Endometrial microvascular endothelial cells (primary cell): ENCODE results near the gene NUFIP1. TPM values are rescaled to one million over a fixed set of nuclear protein-coding genes. Genes with fewer than 3 reads are reported as not detected.
"Not testable (repeated sequence)": the region's sequence is repeated elsewhere in the genome, so short reads cannot be mapped to it uniquely, and the experiment has no call there.

Source experiments
- in situ Hi-C: cut with HindIII; loops from 2 replicates; pipeline ENCODE4 v1.10.0; 2017; ENCODE audit warnings: low sequenced_read_pairs, low pct_unique_long_range_greater_than_20kb; ENCODE audit errors: inconsistent ontology term
- total RNA-seq: library from RNA; depleted of rRNA; stranded (reverse); fragments of >200 nt; gene quantifications from one replicate; pipeline ENCODE4 v1.2.3, GENCODE V29; 2015; ENCODE audit errors: inconsistent ontology term

Gene NUFIP1
- total RNA-seq, 1 donor from 2014 or later: 3.4 TPM

DNA sequence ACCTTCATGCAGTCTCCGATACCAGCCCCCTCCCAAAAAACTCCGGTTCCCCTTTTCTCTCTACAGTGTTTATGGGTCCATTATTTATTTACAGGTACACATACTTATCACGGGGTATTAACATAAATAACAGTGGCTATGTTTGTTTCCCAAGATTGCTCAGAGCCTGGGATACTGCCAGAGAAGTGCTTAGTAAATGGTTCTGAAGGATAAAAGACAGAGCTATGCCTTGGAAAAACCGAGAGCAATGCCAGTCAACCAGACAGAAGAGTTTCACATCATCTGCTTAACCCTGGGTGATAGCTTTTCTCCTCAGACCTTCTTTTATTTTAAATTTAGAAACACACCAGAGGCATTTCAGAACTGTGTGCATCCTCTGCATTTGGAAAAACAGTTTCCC is 61.3 kb downstream of the NUFIP1 start:
- in situ Hi-C loops: no loop called here

DNA sequence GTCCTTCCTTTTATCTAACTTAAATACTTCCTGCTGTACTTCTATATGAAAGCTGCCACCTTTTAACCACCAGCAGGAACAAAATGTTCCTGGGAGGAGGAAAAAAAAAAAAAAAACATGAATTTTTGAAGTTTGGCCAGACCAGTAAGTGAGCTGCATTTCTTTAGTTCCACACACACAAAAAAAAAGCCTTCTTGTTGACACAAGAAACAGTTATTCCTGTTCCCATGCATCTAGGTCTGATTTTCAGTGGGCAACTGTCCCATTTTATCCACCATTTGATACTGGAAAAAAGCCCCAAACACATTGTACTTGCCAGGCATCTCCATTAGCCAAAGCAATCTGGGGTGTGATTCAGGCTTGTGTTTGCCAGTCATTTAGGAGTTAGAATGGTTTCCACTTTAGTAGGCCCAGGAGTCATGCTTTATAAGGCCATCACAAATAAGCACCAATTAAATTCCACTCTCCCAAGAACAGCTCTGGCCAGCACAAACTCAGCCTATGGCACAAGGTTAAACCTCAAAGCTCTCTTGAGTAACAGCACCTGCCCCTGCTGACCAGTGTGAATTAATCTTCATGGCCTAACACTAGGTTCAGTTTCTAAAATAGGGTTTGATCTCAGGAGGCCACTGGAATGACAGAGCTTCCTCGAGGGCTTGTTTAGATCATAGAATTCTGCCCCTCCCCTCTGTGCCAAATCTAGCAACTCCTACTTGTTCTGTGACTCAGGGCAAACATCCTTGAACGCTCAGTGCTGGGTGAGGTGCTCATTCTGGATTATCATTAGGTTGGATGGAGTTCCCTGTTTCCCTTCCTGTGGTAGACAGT is 67.1 kb downstream of the NUFIP1 start:
- in situ Hi-C loops: no loop called here

DNA sequence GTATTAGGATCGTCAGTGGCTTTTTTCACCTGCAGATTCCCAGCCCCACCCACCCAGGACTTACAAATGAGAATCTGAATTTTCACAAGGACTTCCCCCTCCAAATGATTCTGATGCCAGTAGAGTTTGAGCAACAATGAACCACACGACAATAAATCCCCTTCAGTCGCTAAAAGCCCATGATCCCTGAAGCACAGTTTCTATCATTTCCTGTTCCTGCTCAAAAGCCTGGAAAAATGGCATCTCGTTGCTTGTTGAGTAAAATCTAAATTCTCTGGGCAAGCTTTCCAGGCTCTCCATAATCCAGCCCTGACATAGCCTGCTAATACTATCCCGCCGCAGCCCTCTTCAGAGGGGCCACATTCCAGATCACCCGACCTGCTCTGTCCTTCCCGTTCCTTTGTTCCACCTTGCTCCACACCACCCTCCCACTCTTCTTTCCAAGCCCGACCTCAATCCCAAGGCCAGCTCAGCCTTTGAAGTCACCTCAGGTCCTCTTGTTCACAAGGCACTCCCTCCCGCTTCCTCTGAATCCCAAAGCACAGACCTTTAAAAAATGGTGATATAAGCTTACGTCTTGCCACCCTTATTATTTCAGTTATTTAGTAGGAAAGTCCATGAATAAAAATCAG is 67.9 kb downstream of the NUFIP1 start:
- in situ Hi-C loops: no loop called here

DNA sequence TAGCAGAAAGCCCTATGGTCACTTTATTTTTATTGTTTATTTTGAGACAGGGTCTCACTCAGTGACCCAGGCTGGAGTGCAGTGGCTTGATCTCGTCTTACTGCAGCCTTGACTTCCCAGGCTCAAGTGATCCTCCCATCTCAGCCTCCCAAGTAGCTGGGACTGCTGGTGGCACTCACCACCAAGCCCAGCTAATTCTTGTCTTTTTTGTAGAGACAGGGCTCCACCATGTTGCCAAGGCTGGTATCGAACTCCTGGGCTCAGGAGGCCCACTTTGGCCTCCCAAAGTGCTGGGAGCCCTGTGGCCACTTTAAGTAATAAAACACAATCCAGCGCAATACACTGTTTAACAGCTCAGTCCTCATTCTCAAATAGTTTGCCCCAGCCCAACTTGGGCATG is 69.3 kb downstream of the NUFIP1 start:
- in situ Hi-C loops: no loop called here

DNA sequence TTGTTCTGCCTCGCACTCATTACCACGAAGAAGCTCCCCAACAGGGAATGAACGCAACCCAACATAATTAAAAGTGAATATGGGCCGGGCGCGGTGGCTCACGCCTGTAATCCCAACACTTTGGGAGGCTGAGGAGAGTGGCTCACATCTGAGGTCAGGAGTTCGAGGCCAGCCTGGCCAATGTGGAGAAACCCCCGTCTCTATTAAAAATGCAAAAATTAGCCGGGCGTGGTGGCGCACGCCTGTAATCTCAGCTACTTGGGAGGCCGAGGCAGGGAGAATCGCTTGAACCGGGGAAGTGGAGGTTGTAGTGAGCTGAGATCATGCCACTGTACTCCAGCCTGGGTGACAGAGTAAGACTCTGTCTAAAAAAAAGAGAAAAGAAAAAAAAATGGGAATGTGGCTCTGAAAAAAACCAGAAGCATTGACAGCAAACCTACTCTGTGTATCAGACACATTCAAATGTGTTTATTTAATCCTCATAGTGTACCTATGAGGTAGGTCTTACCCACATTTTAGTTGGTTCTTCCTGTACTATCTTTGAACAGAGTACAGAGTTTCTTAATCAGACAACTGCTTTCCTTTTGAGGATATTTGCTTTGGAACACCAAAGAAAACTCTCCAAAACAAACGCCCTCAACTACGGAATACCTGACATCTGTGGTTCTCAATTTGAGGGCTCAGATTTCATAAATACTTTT is 70.0 kb downstream of the NUFIP1 start:
- in situ Hi-C loops: no loop called here

DNA sequence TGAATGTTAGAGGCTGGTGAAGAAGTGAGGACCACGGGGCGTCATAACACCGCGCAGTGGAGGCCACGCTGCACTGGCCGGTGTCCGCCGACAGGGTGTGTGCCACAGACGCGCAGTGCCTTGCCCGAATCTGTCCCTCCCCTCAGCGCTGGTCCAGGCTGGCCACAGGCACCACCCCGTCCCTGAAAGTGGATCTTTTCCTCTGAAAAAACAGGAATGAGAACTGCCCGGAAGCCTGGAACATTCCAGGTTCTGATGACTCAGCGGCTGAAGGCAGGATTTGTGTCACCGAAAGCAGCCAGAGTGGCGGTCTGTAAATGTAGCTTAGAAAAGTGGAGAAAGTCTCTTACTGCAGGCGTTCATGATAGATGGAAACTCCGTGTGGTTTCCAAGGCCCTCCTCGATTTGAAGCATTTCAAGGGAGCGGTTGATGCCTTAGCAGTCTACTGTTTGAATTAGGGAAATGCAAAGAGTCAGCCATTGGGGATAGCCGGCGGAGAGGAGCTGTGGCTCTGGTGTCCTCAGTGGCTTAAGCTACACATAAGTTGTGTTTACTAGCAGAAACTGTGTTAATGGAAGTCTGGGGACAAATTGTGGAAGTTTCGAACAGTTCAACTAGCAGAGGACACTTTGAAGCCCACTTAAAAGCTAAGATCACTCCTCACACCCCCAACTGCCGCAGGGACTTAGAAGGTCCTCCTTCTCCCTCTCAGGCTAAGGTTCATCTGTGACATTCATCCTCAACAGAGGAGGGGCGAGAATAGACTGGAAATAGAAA is 70.8 kb downstream of the NUFIP1 start:
- in situ Hi-C loops: no loop called here

DNA sequence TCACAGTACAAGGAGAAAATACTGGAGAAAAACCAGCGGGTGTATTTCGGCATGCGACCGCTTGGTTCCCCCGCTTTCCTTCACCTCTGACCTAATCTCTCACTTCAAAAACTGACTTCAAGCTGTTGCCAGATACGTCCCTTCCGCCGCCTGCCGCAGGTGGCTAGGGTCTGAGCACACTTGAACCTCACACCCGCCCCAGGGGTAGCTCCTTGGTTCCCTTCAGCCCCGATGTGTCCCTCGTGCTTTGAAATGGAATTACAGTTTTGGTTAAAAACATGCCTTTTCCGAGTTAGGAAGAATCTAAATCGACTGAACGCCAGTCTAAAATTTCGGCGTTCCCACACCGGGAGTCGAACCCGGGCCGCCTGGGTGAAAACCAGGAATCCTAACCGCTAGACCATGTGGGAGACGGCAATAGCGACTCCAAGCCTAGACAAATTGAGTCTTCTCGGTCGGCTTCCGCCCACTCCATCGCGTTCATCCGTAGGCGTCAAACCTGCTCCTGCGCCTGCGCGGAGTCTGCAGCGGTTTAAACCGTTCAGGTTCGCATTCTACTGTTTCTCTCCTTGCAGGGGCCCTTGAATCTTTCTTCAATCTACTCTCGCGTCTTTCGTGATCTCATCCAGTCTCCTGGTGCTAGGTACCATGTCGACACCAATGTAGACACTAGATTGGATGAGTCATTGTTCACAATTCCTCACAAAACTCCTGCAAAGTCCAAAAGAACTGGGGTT is 71.5 kb downstream of the NUFIP1 start:
- in situ Hi-C loops: no loop called here

DNA sequence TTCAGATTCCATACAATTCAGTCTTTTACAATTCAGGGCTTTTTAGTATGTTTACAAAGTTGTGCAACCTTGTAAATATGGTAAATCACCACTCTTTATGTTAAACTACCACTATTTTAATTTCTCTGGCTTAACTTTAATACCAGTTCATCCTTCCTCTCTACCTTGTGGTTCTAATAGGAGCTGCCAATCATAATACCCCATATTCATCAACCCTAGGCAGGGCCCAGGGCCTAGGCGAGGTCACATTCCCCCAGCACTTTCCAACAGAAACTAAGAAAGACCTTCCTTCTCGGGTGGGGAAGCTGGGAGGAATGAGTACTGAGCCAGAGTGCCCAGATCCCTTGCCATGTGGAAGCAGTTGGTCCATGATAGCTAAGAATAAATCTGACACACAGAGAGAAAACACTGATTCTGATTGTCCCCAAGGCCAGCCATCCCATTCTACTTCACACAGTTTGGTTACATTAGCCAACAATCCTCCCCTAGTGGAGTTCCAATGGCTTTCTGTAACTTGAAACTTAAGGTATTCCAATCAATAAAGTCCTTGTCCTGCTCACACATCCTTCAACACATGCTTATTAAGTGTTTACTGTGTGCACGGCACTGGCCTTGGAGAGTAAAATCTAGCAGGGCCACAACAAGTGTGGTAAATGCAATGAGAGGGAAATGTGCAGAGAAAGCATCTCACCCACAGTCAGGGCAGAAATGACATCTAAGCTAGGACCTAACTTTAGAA is 76.8 kb downstream of the NUFIP1 start:
- in situ Hi-C loops: no loop called here

DNA sequence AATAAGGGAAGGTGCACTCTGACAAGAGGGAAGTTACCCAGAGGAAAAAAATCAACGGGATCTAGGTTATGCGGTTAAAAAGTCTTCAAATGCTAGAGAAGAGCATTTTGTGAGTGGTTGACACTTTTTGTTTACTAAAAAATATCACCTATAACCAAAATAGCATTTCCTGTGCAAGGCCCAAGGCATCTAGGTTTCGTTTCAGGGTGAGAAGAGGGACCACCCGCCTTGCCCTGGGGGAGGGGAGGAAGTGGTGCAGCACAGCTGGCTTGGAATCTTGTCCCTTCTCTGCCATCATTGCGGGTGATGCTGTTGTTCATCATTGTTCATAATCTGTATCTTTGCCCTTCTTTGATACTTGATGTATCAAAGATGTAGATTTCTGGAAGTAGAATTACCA is 80.6 kb downstream of the NUFIP1 start:
- in situ Hi-C loops: no loop called here

DNA sequence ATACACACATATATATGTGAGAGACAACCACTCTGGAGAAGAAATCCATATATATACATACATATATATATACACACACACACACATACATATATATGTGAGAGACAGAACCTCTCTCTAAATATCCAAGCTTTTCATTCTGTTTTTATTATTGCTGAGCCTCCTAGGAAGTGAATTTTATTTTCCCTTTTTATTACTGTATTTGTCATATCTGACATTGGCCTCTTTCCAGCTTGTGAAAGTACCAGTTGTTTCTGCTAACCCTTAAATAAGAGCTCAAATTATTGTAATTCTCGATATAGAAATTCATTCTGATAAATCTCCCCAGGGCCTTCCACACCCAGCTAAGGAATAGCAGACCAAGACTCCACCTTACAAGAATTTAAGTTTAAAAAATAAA is 81.0 kb downstream of the NUFIP1 start:
- in situ Hi-C loops: no loop called here

DNA sequence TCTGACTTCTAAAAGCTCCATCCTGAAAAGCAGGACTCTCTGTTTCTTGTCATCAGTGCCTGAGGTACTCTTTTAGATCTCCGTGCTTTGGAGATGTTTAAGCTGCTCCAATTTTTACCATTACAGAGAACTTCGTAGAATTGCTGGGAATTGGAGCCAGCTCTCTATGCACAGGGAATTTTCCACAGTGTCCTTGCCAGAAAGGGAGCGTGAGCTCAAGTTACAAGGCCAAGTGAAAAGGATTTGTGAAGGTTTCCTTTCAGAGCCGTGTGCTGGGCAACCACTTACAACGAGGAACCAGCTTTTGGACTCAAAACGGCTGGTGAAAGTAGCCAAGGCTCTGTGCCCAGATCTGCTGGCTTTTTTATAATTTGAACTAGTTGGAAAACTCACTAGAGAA is 82.6 kb downstream of the NUFIP1 start:
- in situ Hi-C loops: no loop called here

DNA sequence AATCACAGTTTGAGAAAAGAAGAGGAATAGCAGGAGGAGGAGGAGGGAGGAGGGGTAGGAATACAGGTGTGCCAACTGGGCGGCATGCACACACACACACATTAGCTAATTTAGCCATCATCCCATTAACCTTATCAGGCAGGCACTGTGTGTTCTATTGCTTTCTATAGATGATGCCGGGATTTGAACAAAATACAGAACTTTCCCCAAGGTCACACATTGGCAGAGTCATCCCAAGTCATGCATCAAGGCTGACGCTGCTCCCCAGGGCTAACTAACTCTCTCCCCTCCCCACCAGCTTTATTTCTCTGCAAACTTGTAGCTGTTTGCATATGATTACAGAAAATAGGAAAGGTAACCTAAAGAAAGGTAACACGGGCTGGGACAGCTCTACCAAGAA is 83.0 kb downstream of the NUFIP1 start:
- in situ Hi-C loops: no loop called here

DNA sequence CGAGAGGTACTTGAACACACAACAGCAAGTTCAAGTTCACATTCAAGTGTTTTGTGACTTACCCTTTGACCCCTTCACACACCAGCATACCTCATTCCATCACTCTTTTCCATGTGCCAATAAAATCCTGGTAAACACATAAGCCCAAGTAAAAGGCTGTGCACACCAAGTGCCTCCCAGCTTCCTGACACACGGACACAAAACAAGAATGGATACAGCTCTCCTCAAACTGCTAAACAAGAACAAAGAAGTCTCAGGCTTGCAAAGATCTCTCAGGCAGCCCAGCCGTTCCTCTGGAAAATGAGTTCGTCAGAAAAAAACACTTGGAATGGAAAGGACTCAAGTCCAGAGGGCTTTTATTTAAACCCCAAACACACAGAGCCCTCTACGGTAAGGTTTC is 83.7 kb downstream of the NUFIP1 start:
- in situ Hi-C loops: no loop called here

DNA sequence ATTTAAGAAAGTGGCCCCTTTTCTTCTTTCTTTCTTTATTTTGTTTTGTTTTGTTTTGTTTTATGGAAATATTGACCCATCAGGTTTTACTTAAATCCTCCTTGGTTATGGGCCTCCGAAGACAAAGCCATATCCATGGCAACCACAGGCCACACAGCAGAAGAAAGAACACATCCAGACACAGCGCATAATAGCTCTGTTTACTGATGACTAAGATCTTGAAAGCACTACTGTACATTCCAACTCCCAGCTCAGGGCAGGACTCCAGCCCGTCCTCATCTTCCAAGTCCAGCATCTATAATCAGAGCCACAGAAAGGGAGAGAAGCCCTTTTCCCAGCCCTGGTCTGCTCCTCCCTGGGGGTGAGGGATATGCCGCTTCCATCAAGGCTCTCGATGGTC is 84.3 kb downstream of the NUFIP1 start:
- in situ Hi-C loops: no loop called here

DNA sequence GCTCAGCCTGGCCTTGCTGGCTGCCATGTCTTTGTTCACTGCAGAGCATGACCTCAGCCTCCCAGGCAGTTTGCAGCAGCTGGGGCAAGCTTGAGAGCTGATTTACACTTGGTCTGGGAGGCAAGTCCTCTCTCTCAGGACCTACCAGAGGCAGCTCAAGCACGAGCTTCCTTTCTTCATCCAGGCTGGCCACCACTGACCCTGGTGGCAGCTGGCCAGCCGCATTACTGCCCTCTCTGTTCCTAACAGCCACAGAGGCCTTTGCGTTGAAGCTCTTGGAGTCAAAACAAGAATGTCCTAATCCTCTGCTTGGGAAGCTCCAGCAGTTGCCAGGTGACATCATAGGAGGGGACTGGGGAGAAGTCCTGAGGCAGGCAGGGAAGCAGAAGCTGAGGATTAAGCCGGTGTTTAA is 85.7 kb downstream of the NUFIP1 start:
- in situ Hi-C loops: no loop called here

DNA sequence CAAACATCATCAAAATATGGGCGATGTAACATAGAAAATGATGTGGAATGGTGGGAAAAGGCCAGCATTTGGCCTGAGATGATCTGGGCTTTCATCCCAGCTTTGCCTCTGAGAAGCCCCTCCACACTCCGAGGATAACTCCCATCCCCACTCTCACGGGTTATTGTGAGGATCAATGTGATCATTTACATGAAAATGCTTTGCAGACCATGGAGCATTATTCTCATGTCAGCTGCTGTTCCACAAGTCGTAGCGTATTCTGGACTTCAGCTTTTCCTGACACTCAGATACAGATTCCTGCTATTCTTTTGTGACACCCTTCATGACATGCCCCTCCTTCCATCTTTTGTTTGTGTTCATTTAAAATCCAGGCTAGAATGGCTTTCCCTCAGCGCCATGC is 86.5 kb downstream of the NUFIP1 start:
- in situ Hi-C loops: no loop called here

DNA sequence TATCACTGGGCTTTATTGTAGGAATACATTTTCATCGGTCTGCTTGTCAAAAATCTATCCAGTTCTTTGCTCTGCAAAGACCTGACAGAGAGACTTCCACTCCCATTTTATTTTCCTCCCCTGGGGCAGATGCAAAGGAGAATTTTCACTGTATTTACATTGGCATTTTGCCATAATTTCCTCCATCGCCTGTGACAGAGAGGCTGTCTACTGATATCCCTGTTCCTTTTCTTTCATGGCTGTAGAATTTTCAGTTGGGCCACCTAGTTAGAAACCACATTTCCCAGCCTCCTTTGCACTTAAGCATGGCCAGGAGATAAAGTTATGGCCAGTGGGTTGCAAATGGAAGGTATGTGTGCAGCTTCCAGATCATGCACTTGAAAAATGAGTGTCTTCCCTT is 89.3 kb downstream of the NUFIP1 start:
- in situ Hi-C loops: no loop called here

DNA sequence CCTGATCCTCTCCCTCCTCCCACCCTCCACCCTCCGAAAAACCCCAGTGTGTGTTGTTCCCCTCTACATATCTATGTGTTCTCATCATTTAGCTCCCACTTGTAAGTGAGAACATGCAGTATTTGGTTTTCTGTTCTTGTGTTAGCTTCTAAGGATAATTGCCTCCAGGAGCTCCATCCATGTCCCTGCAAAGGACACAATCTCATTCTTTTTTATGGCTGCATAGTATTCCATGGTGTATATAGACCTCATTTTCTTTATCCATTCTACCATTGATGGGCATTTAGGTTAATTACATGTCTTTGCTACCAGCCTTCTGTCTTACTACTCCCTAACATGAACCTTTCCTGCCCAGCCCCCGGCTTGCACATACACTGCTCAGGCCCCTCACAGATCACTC is 91.0 kb downstream of the NUFIP1 start:
- in situ Hi-C loops: not testable (repeated sequence)
